Gastroesophageal sphincter (tissue), 4 donors: ENCODE results near the gene PREB. TPM values are rescaled to one million over a fixed set of nuclear protein-coding genes. Genes with fewer than 3 reads are reported as not detected.
A peak's percentile ranks its signal among the peaks of the same experiment; 100 is the strongest.

Experiments
- ATAC-seq: fragments of 150-250 bp; one replicate; pipeline ENCODE4 v1.9.1; 2016; ENCODE audit warnings: mild to moderate bottlenecking, moderate library complexity
- H3K27ac ChIP-seq, 4 donors: fragments of 200-600 bp; sonication (generic) in 3 of 4; 1 replicate in 3 of 4; 2 replicates in 1 of 4; pipeline ENCODE4 v1.5.1; 2016 to 2019
- H3K27me3 ChIP-seq: fragments of 200-600 bp; sonication (generic); one replicate; pipeline ENCODE4 v1.5.1; 2019
- H3K36me3 ChIP-seq, 2 donors: fragments of 200-600 bp; sonication (generic); one replicate each; pipeline ENCODE4 v1.5.1; 2019; ENCODE audit warnings: control low read depth in 1 of 2
- H3K4me1 ChIP-seq, 3 donors: fragments of 200-600 bp; sonication (generic); 1 replicate in 2 of 3; 2 replicates in 1 of 3; pipeline ENCODE4 v1.5.1; 2016 to 2019; ENCODE audit warnings: control low read depth in 2 of 3
- H3K4me3 ChIP-seq, 2 donors: fragments of 200-600 bp; sonication (generic); one replicate each; pipeline ENCODE4 v1.5.1; 2019; ENCODE audit warnings: mild to moderate bottlenecking in 1 of 2, moderate library complexity in 1 of 2
- H3K9me3 ChIP-seq, 3 donors: fragments of 200-600 bp; sonication (generic); one replicate each; pipeline ENCODE4 v1.5.1; 2017 to 2019; ENCODE audit warnings: control low read depth in 2 of 3
- EP300 ChIP-seq: sonication (generic); formaldehyde crosslinking; IDR thresholded peaks from one replicate; pipeline ENCODE4 v1.6.1; 2017; ENCODE audit warnings: antibody characterized with exemption, mild to moderate bottlenecking
- POLR2A ChIP-seq, 2 donors: fragments of 450-650 bp; IDR thresholded peaks; one replicate each; pipeline ENCODE4 v1.6.1; 2017; ENCODE audit warnings: antibody characterized with exemption in 2 of 2, mild to moderate bottlenecking in 2 of 2, moderate library complexity in 1 of 2
- POLR2AphosphoS5 ChIP-seq: sonication (generic); formaldehyde crosslinking; IDR thresholded peaks from one replicate; pipeline ENCODE4 v1.6.1; 2017; ENCODE audit warnings: antibody characterized with exemption
- WGBS, 2 donors: methylation state at CpG; one replicate each; pipeline ENCODE4 v1.1.5; 2018; ENCODE audit warnings: low coverage in 1 of 2; 5-methylcytosine and 5-hydroxymethylcytosine counted together
- total RNA-seq, 4 donors: library from RNA; depleted of rRNA; stranded (reverse); fragments of >200 nt; gene quantifications; one replicate each; pipeline ENCODE4 v1.1.0, GENCODE V29; 2016
- TF ChIP-seq, protein P1 (sequence below), 4 experiments: fragments of 200-600 bp in 2 of 4; fragments of 450-650 bp in 2 of 4; sonication (generic) in 1 of 4; IDR thresholded peaks; one replicate each; pipeline ENCODE4 v1.5.1; 2017 to 2019; ENCODE audit warnings: antibody characterized with exemption in 4 of 4, mild to moderate bottlenecking in 2 of 4, moderate library complexity in 2 of 4

The PREB gene
- total RNA-seq, 4 donors from 2014 or later, result 47.0 to 83.9 (median 50.8) TPM

DNA sequence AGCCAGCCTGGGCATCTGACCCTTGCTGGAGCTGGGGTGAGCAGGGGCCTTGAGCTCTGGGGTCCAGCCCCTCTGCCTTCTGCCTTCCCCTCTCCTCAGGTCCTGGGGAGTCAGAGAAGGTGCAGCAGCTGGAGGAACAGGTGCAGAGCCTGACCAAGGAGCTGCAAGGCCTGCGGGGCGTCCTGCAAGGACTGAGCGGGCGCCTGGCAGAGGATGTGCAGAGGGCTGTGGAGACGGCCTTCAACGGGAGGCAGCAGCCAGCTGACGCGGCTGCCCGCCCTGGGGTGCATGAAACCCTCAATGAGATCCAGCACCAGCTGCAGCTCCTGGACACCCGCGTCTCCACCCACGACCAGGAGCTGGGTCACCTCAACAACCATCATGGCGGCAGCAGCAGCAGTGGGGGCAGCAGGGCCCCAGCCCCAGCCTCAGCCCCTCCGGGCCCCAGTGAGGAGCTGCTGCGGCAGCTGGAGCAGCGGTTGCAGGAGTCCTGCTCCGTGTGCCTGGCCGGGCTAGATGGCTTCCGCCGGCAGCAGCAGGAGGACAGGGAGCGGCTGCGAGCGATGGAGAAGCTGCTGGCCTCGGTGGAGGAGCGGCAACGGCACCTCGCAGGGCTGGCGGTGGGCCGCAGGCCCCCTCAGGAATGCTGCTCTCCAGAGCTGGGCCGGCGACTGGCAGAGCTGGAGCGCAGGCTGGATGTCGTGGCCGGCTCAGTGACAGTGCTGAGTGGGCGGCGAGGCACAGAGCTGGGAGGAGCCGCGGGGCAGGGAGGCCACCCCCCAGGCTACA, 52.3 kb downstream of the PREB start:
- H3K9me3 ChIP-seq, result no peaks in the 10 kb centered on the region
- no peak overlapping the region for H3K4me3 ChIP-seq

More for the DNA sequence above, 52.3 kb downstream of the PREB start:
- peak overlapping the region in 2 of 4 donors; percentile 96 to 98 for H3K27ac ChIP-seq
- H3K4me1 ChIP-seq, result peaks cover 6 to 94% (median 40%) of the 10 kb centered on the region in 3 donors
- peaks cover 0 to 19% of the 10 kb centered on the region in 2 donors for H3K36me3 ChIP-seq
- no peaks in the 10 kb centered on the region for H3K27me3 ChIP-seq
- no peak for ATAC-seq
- TF ChIP-seq, protein P1, sequence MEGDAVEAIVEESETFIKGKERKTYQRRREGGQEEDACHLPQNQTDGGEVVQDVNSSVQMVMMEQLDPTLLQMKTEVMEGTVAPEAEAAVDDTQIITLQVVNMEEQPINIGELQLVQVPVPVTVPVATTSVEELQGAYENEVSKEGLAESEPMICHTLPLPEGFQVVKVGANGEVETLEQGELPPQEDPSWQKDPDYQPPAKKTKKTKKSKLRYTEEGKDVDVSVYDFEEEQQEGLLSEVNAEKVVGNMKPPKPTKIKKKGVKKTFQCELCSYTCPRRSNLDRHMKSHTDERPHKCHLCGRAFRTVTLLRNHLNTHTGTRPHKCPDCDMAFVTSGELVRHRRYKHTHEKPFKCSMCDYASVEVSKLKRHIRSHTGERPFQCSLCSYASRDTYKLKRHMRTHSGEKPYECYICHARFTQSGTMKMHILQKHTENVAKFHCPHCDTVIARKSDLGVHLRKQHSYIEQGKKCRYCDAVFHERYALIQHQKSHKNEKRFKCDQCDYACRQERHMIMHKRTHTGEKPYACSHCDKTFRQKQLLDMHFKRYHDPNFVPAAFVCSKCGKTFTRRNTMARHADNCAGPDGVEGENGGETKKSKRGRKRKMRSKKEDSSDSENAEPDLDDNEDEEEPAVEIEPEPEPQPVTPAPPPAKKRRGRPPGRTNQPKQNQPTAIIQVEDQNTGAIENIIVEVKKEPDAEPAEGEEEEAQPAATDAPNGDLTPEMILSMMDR (IDR thresholded peaks at IDR 0.05), result no peak
- TF ChIP-seq POLR2A (IDR thresholded peaks at IDR 0.05), result no peak
- TF ChIP-seq EP300, result no peak
- no peak for TF ChIP-seq POLR2AphosphoS5
- WGBS, 2 donors, result no CpG with 5 or more reads among the region's 38 CpGs

Other genes with a start within 250 kb of the PREB start
- 10 to 100 TPM in 3 of 4 donors, 1 to 10 TPM in 1; 8.5 to 18.6 (median 12.4) TPM for gene MAPRE3, start 164.0 kb downstream of the PREB start, total RNA-seq
- gene TMEM214, start 101.7 kb downstream of the PREB start, total RNA-seq, result 10 to 100 TPM; 16.7 to 39.4 (median 30.3) TPM
- 10 to 100 TPM; 16.2 to 31.7 (median 23.0) TPM for gene AGBL5, start 83.0 kb downstream of the PREB start, total RNA-seq
- 100 to 1,000 TPM; 201 to 353 (median 221) TPM for gene OST4, start 63.0 kb downstream of the PREB start, total RNA-seq
- gene EMILIN1, start 56.0 kb downstream of the PREB start, total RNA-seq, result 100 to 1,000 TPM in 3 of 4 donors, 10 to 100 TPM in 1; 94.1 to 257 (median 174) TPM
- 1 to 10 TPM; 1.2 to 6.1 (median 1.9) TPM for gene KHK, start 47.9 kb downstream of the PREB start, total RNA-seq
- 1 to 10 TPM in 1 of 4 donors, not detected in 3; 1.0 TPM for gene CGREF1, start 15.5 kb downstream of the PREB start, total RNA-seq
- 1 to 10 TPM in 1 of 4 donors, not detected in 3; 1.5 TPM for gene ABHD1, start 10.8 kb downstream of the PREB start, total RNA-seq
- not detected for gene PRR30, start 4.8 kb upstream of the PREB start, total RNA-seq
- gene TCF23, start 14.4 kb upstream of the PREB start, total RNA-seq, result under 1 TPM in 1 of 4 donors, not detected in 3; 0.13 TPM
- 100 to 1,000 TPM; 124 to 147 (median 129) TPM for gene ATRAID, start 77.4 kb upstream of the PREB start, total RNA-seq
- gene SLC5A6, start 77.6 kb upstream of the PREB start, total RNA-seq, result 10 to 100 TPM in 3 of 4 donors, 1 to 10 TPM in 1; 8.3 to 16.8 (median 13.5) TPM
- gene CAD, start 82.7 kb upstream of the PREB start, total RNA-seq, result 10 to 100 TPM; 12.1 to 23.3 (median 16.3) TPM
- gene SLC30A3, start 128.4 kb upstream of the PREB start, total RNA-seq, result not detected
- gene DNAJC5G, start 140.8 kb upstream of the PREB start, total RNA-seq, result not detected
- gene TRIM54, start 147.8 kb upstream of the PREB start, total RNA-seq, result under 1 TPM in 2 of 4 donors, not detected in 2; 0.15 to 0.31 TPM
- 1 to 10 TPM in 3 of 4 donors, under 1 TPM in 1; 0.67 to 5.0 (median 2.0) TPM for gene UCN, start 173.8 kb upstream of the PREB start, total RNA-seq
- 10 to 100 TPM; 57.9 to 93.4 (median 66.4) TPM for gene MPV17, start 188.5 kb upstream of the PREB start, total RNA-seq
- 10 to 100 TPM; 26.2 to 68.5 (median 32.0) TPM for gene GTF3C2, start 222.1 kb upstream of the PREB start, total RNA-seq
- gene EIF2B4, start 235.7 kb upstream of the PREB start, total RNA-seq, result 10 to 100 TPM; 40.8 to 54.9 (median 48.8) TPM
- 100 to 1,000 TPM; 104 to 130 (median 118) TPM for gene SNX17, start 236.0 kb upstream of the PREB start, total RNA-seq
- 10 to 100 TPM in 2 of 4 donors, 1 to 10 TPM in 2; 6.6 to 16.3 (median 11.0) TPM for gene ZNF513, start 246.1 kb upstream of the PREB start, total RNA-seq